Stimulated activated CD4-positive, alpha-beta T cell treated with anti-CD3 and anti-CD28 coated beads, Interleukin-4, amount 100 ng/mL, for 24 hours (primary cell): ENCODE measurements around the gene PAX5.
"Not testable (repeated sequence)": the region's sequence is repeated elsewhere in the genome, so short reads cannot be mapped to it uniquely, and the experiment has no call there.

ENCODE experiments used
- DNase-seq: peaks from one replicate; pipeline ENCODE4 v3.0.0-alpha.2; 2020

The PAX5 gene

GRCh38 chr9:36871606-36872005 lies 162.5 kb downstream of the PAX5 start:
- DNase-seq, result no peak

- DNase-seq, result no peak
Observed at GRCh38 chr9:36870960-36871359, 163.1 kb downstream of the PAX5 start.

- not testable (repeated sequence) for DNase-seq
Observed at GRCh38 chr9:36869605-36870004, 164.5 kb downstream of the PAX5 start.

- DNase-seq, result no peak
Observed at GRCh38 chr9:36868586-36869282, 165.3 kb downstream of the PAX5 start.

GRCh38 chr9:36867672-36868471 lies 166.2 kb downstream of the PAX5 start:
- no peak for DNase-seq

- no peak for DNase-seq
Observed at GRCh38 chr9:36867241-36867640, 166.8 kb downstream of the PAX5 start.

GRCh38 chr9:36866840-36867239 lies 167.2 kb downstream of the PAX5 start:
- no peak for DNase-seq

- no peak for DNase-seq
Observed at GRCh38 chr9:36865731-36866635, 168.1 kb downstream of the PAX5 start.

- no peak for DNase-seq
Observed at GRCh38 chr9:36864491-36865410, 169.3 kb downstream of the PAX5 start.

- DNase-seq, result peak; percentile 5
Observed at GRCh38 chr9:36862206-36863145, 171.6 kb downstream of the PAX5 start.

GRCh38 chr9:36861528-36862205 lies 172.4 kb downstream of the PAX5 start:
- no peak for DNase-seq

- DNase-seq, result no peak
Observed at GRCh38 chr9:36858805-36859375, 175.2 kb downstream of the PAX5 start.

- peak; percentile 6 for DNase-seq
Observed at GRCh38 chr9:36855448-36856315, 178.4 kb downstream of the PAX5 start.

- no peak for DNase-seq
Observed at GRCh38 chr9:36854751-36855150, 179.3 kb downstream of the PAX5 start.

GRCh38 chr9:36854034-36854433 lies 180.0 kb downstream of the PAX5 start:
- no peak for DNase-seq

- no peak for DNase-seq
Observed at GRCh38 chr9:36853233-36853632, 180.8 kb downstream of the PAX5 start.

- no peak for DNase-seq
Observed at GRCh38 chr9:36849943-36850342, 184.1 kb downstream of the PAX5 start.

- no peak for DNase-seq
Observed at GRCh38 chr9:36848946-36849345, 185.1 kb downstream of the PAX5 start.
